ENCODE results near the gene GPR32. TPM values are rescaled to one million over a fixed set of nuclear protein-coding genes. Genes with fewer than 3 reads are reported as not detected.

GPR32 gene
- polyA plus RNA-seq, 3 donors, result not detected

GRCh38 chr19:50797781-50798658 is 27.8 kb downstream of the GPR32 start:
- WGBS (ENCODE audit: insufficient coverage), result 92% methylated on average over 17 of the region's 18 CpGs
- intact Hi-C loops (cut with micrococcal nuclease), result no loop called here
- no peaks in the 10 kb centered on the region for H3K9me3 Mint-ChIP-seq
- H3K79me2 ChIP-seq (ENCODE audit: insufficient read depth, low read length), result peaks cover 37% of the 10 kb centered on the region
- H3K27ac ChIP-seq (ENCODE audit: low read depth in 1 of 2, low read length in 2 of 2), result no peak overlapping the region
- no peak overlapping the region for H3K4me3 Mint-ChIP-seq
- peaks cover 3 to 4% of the 10 kb centered on the region in 2 donors for H3K4me1 ChIP-seq (ENCODE audit: control insufficient read depth in 1 of 2, insufficient read depth in 2 of 2, low read length in 2 of 2)
- TF ChIP-seq CTCF (IDR thresholded peaks at IDR 0.05), result no peak
- no peak overlapping the region for H2AFZ ChIP-seq (ENCODE audit: insufficient read depth, low read depth, low read length, poor library complexity, severe bottlenecking)
- H3K4me3 ChIP-seq (replicated peaks in 1 of 3; ENCODE audit: low read depth in 2 of 3, low read length in 3 of 3), result no peak overlapping the region
- no peaks in the 10 kb centered on the region for H3K27me3 ChIP-seq (ENCODE audit: control insufficient read depth in 2 of 2, insufficient read depth in 2 of 2, low read length in 2 of 2)
- no peaks in the 10 kb centered on the region for H4K20me1 ChIP-seq (ENCODE audit: insufficient read depth, low read length)
- no peak for DNase-seq
- H3K27ac Mint-ChIP-seq, result peak overlapping the region in 2 of 7 donors; percentile 15 to 65
- peaks cover 6% of the 10 kb centered on the region for H3K4me1 Mint-ChIP-seq
- H3K9ac ChIP-seq (ENCODE audit: insufficient read depth, low read length, poor library complexity, severe bottlenecking), result no peak overlapping the region
- H3K4me2 ChIP-seq (replicated peaks; ENCODE audit: extremely low read depth, low read length, poor library complexity, severe bottlenecking), result no peak overlapping the region
- H3K27me3 Mint-ChIP-seq (ENCODE audit: low read depth in 3 of 3), result peaks cover 0 to 4% (median 0%) of the 10 kb centered on the region in 3 donors
- H3K36me3 Mint-ChIP-seq, result peaks cover 27 to 58% of the 10 kb centered on the region in 2 donors
- peaks cover 20 to 36% of the 10 kb centered on the region in 2 donors for H3K36me3 ChIP-seq (replicated peaks in 1 of 2; ENCODE audit: control insufficient read depth in 1 of 2, insufficient read depth in 2 of 2, low read length in 2 of 2)
- no peaks in the 10 kb centered on the region for H3K9me3 ChIP-seq (replicated peaks in 1 of 2; ENCODE audit: control insufficient read depth in 1 of 2, insufficient read depth in 1 of 2, low read length in 2 of 2)

- H3K36me3 ChIP-seq (replicated peaks in 1 of 2; ENCODE audit: control insufficient read depth in 1 of 2, insufficient read depth in 2 of 2, low read length in 2 of 2), result peaks cover 20 to 36% of the 10 kb centered on the region in 2 donors
- H3K4me3 ChIP-seq (replicated peaks in 1 of 3; ENCODE audit: low read depth in 2 of 3, low read length in 3 of 3), result no peak overlapping the region
- WGBS (ENCODE audit: insufficient coverage), result 91% methylated on average over 19 of the region's 21 CpGs
- no peak overlapping the region for H3K4me2 ChIP-seq (replicated peaks; ENCODE audit: extremely low read depth, low read length, poor library complexity, severe bottlenecking)
- no peak overlapping the region for H3K9ac ChIP-seq (ENCODE audit: insufficient read depth, low read length, poor library complexity, severe bottlenecking)
- no peak for TF ChIP-seq CTCF (IDR thresholded peaks at IDR 0.05)
- Mint-ChIP-seq H3K4me3 (no peak overlapping the region), H3K27ac (no peak overlapping the region), H3K9me3 (no peaks in the 10 kb centered on the region), H3K27me3 (ENCODE audit: low read depth in 3 of 3) (peaks cover 0 to 2% (median 0%) of the 10 kb centered on the region in 3 donors), H3K36me3 (peaks cover 27 to 58% of the 10 kb centered on the region in 2 donors), H3K4me1 (peaks cover 15% of the 10 kb centered on the region)
- intact Hi-C loops (cut with micrococcal nuclease), result no loop called here
- H3K79me2 ChIP-seq (ENCODE audit: insufficient read depth, low read length), result peaks cover 45% of the 10 kb centered on the region
- DNase-seq, result no peak
- H2AFZ ChIP-seq (ENCODE audit: insufficient read depth, low read depth, low read length, poor library complexity, severe bottlenecking), result no peak overlapping the region
- no peak overlapping the region for H3K27ac ChIP-seq (ENCODE audit: low read depth in 1 of 2, low read length in 2 of 2)
- H3K4me1 ChIP-seq (ENCODE audit: control insufficient read depth in 1 of 2, insufficient read depth in 2 of 2, low read length in 2 of 2), result peaks cover 12 to 13% of the 10 kb centered on the region in 2 donors
- no peaks in the 10 kb centered on the region for H3K9me3 ChIP-seq (replicated peaks in 1 of 2; ENCODE audit: control insufficient read depth in 1 of 2, insufficient read depth in 1 of 2, low read length in 2 of 2)
- H3K27me3 ChIP-seq (ENCODE audit: control insufficient read depth in 2 of 2, insufficient read depth in 2 of 2, low read length in 2 of 2), result no peaks in the 10 kb centered on the region
- H4K20me1 ChIP-seq (ENCODE audit: insufficient read depth, low read length), result no peaks in the 10 kb centered on the region
Measured at GRCh38 chr19:50798659-50799546, 28.6 kb downstream of the GPR32 start.

Data from CD14-positive monocyte (primary cell).